ENCODE data around the gene TP53I11.

TP53I11 gene

GRCh38 chr11:44950625-44951476 lies at the start of gene TP53I11:
TSS of gene TP53I11 (minus strand) at chr11:44950883. CDS start at chr11:44938335, 12,548 bp downstream.
- no peak for DNase-seq

GRCh38 chr11:44999068-44999467 lies 48.4 kb upstream of the TP53I11 start:
- no peak for DNase-seq

- DNase-seq: no peak
Observed at GRCh38 chr11:44998051-44998450, 47.4 kb upstream of the TP53I11 start.

- DNase-seq: no peak
Observed at GRCh38 chr11:44997566-44997965, 46.9 kb upstream of the TP53I11 start.

GRCh38 chr11:44994753-44995152 lies 44.1 kb upstream of the TP53I11 start:
- no peak for DNase-seq

GRCh38 chr11:44993971-44994704 lies 43.5 kb upstream of the TP53I11 start:
- no peak for DNase-seq

GRCh38 chr11:44992774-44993173 lies 42.1 kb upstream of the TP53I11 start:
- DNase-seq: no peak

- DNase-seq: no peak
Observed at GRCh38 chr11:44992181-44992582, 41.5 kb upstream of the TP53I11 start.

- DNase-seq: no peak
Observed at GRCh38 chr11:44990665-44991064, 40.0 kb upstream of the TP53I11 start.

GRCh38 chr11:44989831-44990566 lies 39.3 kb upstream of the TP53I11 start:
- DNase-seq: no peak

GRCh38 chr11:44988981-44989635 lies 38.4 kb upstream of the TP53I11 start:
- DNase-seq: no peak

- DNase-seq: no peak
Observed at GRCh38 chr11:44988111-44988510, 37.4 kb upstream of the TP53I11 start.

- no peak for DNase-seq
Observed at GRCh38 chr11:44987506-44987905, 36.8 kb upstream of the TP53I11 start.

GRCh38 chr11:44986315-44986714 lies 35.6 kb upstream of the TP53I11 start:
- no peak for DNase-seq

GRCh38 chr11:44985721-44986120 lies 35.0 kb upstream of the TP53I11 start:
- no peak for DNase-seq

GRCh38 chr11:44983786-44984185 lies 33.1 kb upstream of the TP53I11 start:
- no peak for DNase-seq

GRCh38 chr11:44982496-44983062 lies 31.9 kb upstream of the TP53I11 start:
- no peak for DNase-seq

- DNase-seq: no peak
Observed at GRCh38 chr11:44980533-44981427, 30.1 kb upstream of the TP53I11 start.

- no peak for DNase-seq
Observed at GRCh38 chr11:44979543-44980399, 29.1 kb upstream of the TP53I11 start.

GRCh38 chr11:44978961-44979331 lies 28.3 kb upstream of the TP53I11 start:
- DNase-seq: no peak
